ENCODE measurements around the gene ZGLP1.

GRCh38 chr19:10334588-10335351 is 25.2 kb upstream of the ZGLP1 start:
- TF ChIP-seq POLR2A (IDR thresholded peaks at IDR 0.05) (peak; percentile 65), CTCF (IDR thresholded peaks at IDR 0.05 in 4 of 5, conservative IDR thresholded peaks at IDR 0.05 in 1 of 5) (peak in 1 of 5 experiments; percentile 19)
